Measurements from ENCODE around the gene SMIM20.
"Not testable (repeated sequence)": the region's sequence is repeated elsewhere in the genome, so short reads cannot be mapped to it uniquely, and the experiment has no call there.

SMIM20 gene

GRCh38 chr4:25890571-25891485 lies 23.2 kb upstream of the SMIM20 start:
- 33 to 35% methylated on average over 11 of the region's 11 CpGs for WGBS, 2 experiments
- Histone ChIP-seq H3K4me1 (ENCODE audit: control insufficient read depth, insufficient read depth, low read length) (peaks cover 15% of the 10 kb centered on the region), H3K27ac (ENCODE audit: insufficient read depth, low read depth, low read length, poor library complexity, severe bottlenecking) (peak overlapping the region; percentile 65), H3K36me3 (ENCODE audit: control insufficient read depth, insufficient read depth, low read length) (no peaks in the 10 kb centered on the region), H3K27me3 (ENCODE audit: control insufficient read depth, insufficient read depth, low read length, poor library complexity, severe bottlenecking) (no peaks in the 10 kb centered on the region), H3K4me3 (ENCODE audit: insufficient read depth, low read depth, low read length) (no peak overlapping the region), H3K9me3 (ENCODE audit: control insufficient read depth, low read length) (no peaks in the 10 kb centered on the region)

GRCh38 chr4:25892796-25893195 lies 21.2 kb upstream of the SMIM20 start:
- Histone ChIP-seq H3K4me1 (ENCODE audit: control insufficient read depth, insufficient read depth, low read length) (peaks cover 15% of the 10 kb centered on the region), H3K9me3 (ENCODE audit: control insufficient read depth, low read length) (no peaks in the 10 kb centered on the region), H3K36me3 (ENCODE audit: control insufficient read depth, insufficient read depth, low read length) (no peaks in the 10 kb centered on the region), H3K27ac (ENCODE audit: insufficient read depth, low read depth, low read length, poor library complexity, severe bottlenecking) (no peak overlapping the region), H3K27me3 (ENCODE audit: control insufficient read depth, insufficient read depth, low read length, poor library complexity, severe bottlenecking) (no peaks in the 10 kb centered on the region), H3K4me3 (ENCODE audit: insufficient read depth, low read depth, low read length) (no peak overlapping the region)
- 95 to 96% methylated on average over 6 of the region's 6 CpGs for WGBS, 2 experiments

- Histone ChIP-seq H3K27me3 (ENCODE audit: control insufficient read depth, insufficient read depth, low read length, poor library complexity, severe bottlenecking) (no peaks in the 10 kb centered on the region), H3K4me1 (ENCODE audit: control insufficient read depth, insufficient read depth, low read length) (no peaks in the 10 kb centered on the region), H3K36me3 (ENCODE audit: control insufficient read depth, insufficient read depth, low read length) (no peaks in the 10 kb centered on the region), H3K27ac (ENCODE audit: insufficient read depth, low read depth, low read length, poor library complexity, severe bottlenecking) (no peak overlapping the region), H3K9me3 (ENCODE audit: control insufficient read depth, low read length) (no peaks in the 10 kb centered on the region), H3K4me3 (ENCODE audit: insufficient read depth, low read depth, low read length) (no peak overlapping the region)
- 92% methylated on average over 5 of the region's 5 CpGs for WGBS, 2 experiments
Observed at GRCh38 chr4:25896776-25897539, 17.1 kb upstream of the SMIM20 start.

GRCh38 chr4:25900310-25900709 lies 13.7 kb upstream of the SMIM20 start:
- Histone ChIP-seq H3K27me3 (ENCODE audit: control insufficient read depth, insufficient read depth, low read length, poor library complexity, severe bottlenecking) (no peaks in the 10 kb centered on the region), H3K4me1 (ENCODE audit: control insufficient read depth, insufficient read depth, low read length) (no peaks in the 10 kb centered on the region), H3K27ac (ENCODE audit: insufficient read depth, low read depth, low read length, poor library complexity, severe bottlenecking) (no peak overlapping the region), H3K36me3 (ENCODE audit: control insufficient read depth, insufficient read depth, low read length) (no peaks in the 10 kb centered on the region), H3K9me3 (ENCODE audit: control insufficient read depth, low read length) (no peaks in the 10 kb centered on the region), H3K4me3 (ENCODE audit: insufficient read depth, low read depth, low read length) (no peak overlapping the region)
- WGBS, 2 experiments, result 86 to 100% methylated on average over 1 of the region's 1 CpG

- Histone ChIP-seq H3K4me1 (ENCODE audit: control insufficient read depth, insufficient read depth, low read length) (no peaks in the 10 kb centered on the region), H3K36me3 (ENCODE audit: control insufficient read depth, insufficient read depth, low read length) (no peaks in the 10 kb centered on the region), H3K27ac (ENCODE audit: insufficient read depth, low read depth, low read length, poor library complexity, severe bottlenecking) (no peak overlapping the region), H3K9me3 (ENCODE audit: control insufficient read depth, low read length) (no peaks in the 10 kb centered on the region), H3K27me3 (ENCODE audit: control insufficient read depth, insufficient read depth, low read length, poor library complexity, severe bottlenecking) (no peaks in the 10 kb centered on the region), H3K4me3 (ENCODE audit: insufficient read depth, low read depth, low read length) (no peak overlapping the region)
- 91 to 93% methylated on average over 10 of the region's 10 CpGs for WGBS, 2 experiments
Observed at GRCh38 chr4:25901030-25901430, 13.0 kb upstream of the SMIM20 start.

- WGBS, 2 experiments, result 94 to 95% methylated on average over 8 of the region's 8 CpGs
Observed at GRCh38 chr4:25903900-25904747, 9.9 kb upstream of the SMIM20 start.

GRCh38 chr4:25904748-25905082 lies 9.3 kb upstream of the SMIM20 start:
- Histone ChIP-seq H3K27ac (ENCODE audit: insufficient read depth, low read depth, low read length, poor library complexity, severe bottlenecking) (no peak overlapping the region), H3K36me3 (ENCODE audit: control insufficient read depth, insufficient read depth, low read length) (no peaks in the 10 kb centered on the region), H3K27me3 (ENCODE audit: control insufficient read depth, insufficient read depth, low read length, poor library complexity, severe bottlenecking) (no peaks in the 10 kb centered on the region), H3K9me3 (ENCODE audit: control insufficient read depth, low read length) (no peaks in the 10 kb centered on the region), H3K4me3 (ENCODE audit: insufficient read depth, low read depth, low read length) (no peak overlapping the region), H3K4me1 (ENCODE audit: control insufficient read depth, insufficient read depth, low read length) (no peaks in the 10 kb centered on the region)
- 96 to 98% methylated on average over 3 of the region's 3 CpGs for WGBS, 2 experiments

More at GRCh38 chr4:25903900-25904747, 9.9 kb upstream of the SMIM20 start:
- no peaks in the 10 kb centered on the region for H3K36me3 ChIP-seq (ENCODE audit: control insufficient read depth, insufficient read depth, low read length)
- H3K4me3 ChIP-seq (ENCODE audit: insufficient read depth, low read depth, low read length), result no peak overlapping the region
- H3K9me3 ChIP-seq (ENCODE audit: control insufficient read depth, low read length), result no peaks in the 10 kb centered on the region
- H3K27ac ChIP-seq (ENCODE audit: insufficient read depth, low read depth, low read length, poor library complexity, severe bottlenecking), result no peak overlapping the region
- H3K4me1 ChIP-seq (ENCODE audit: control insufficient read depth, insufficient read depth, low read length), result no peaks in the 10 kb centered on the region
- H3K27me3 ChIP-seq (ENCODE audit: control insufficient read depth, insufficient read depth, low read length, poor library complexity, severe bottlenecking), result no peaks in the 10 kb centered on the region

- no peaks in the 10 kb centered on the region for H3K27me3 ChIP-seq (ENCODE audit: control insufficient read depth, insufficient read depth, low read length, poor library complexity, severe bottlenecking)
- no peak overlapping the region for H3K4me3 ChIP-seq (ENCODE audit: insufficient read depth, low read depth, low read length)
- no peaks in the 10 kb centered on the region for H3K36me3 ChIP-seq (ENCODE audit: control insufficient read depth, insufficient read depth, low read length)
- H3K9me3 ChIP-seq (ENCODE audit: control insufficient read depth, low read length), result no peaks in the 10 kb centered on the region
- WGBS, 2 experiments, result 91 to 95% methylated on average over 4 of the region's 4 CpGs
- H3K27ac ChIP-seq (ENCODE audit: insufficient read depth, low read depth, low read length, poor library complexity, severe bottlenecking), result no peak overlapping the region
- no peaks in the 10 kb centered on the region for H3K4me1 ChIP-seq (ENCODE audit: control insufficient read depth, insufficient read depth, low read length)
Observed at GRCh38 chr4:25905371-25905770, 8.6 kb upstream of the SMIM20 start.

GRCh38 chr4:25906113-25906512 lies 7.9 kb upstream of the SMIM20 start:
- WGBS, 2 experiments, result 97 to 98% methylated on average over 11 of the region's 11 CpGs
- not testable (repeated sequence) for H3K27me3 ChIP-seq (ENCODE audit: control insufficient read depth, insufficient read depth, low read length, poor library complexity, severe bottlenecking); H3K36me3 ChIP-seq (ENCODE audit: control insufficient read depth, insufficient read depth, low read length); H3K27ac ChIP-seq (ENCODE audit: insufficient read depth, low read depth, low read length, poor library complexity, severe bottlenecking); H3K4me3 ChIP-seq (ENCODE audit: insufficient read depth, low read depth, low read length); H3K4me1 ChIP-seq (ENCODE audit: control insufficient read depth, insufficient read depth, low read length); H3K9me3 ChIP-seq (ENCODE audit: control insufficient read depth, low read length)

- no peaks in the 10 kb centered on the region for H3K36me3 ChIP-seq (ENCODE audit: control insufficient read depth, insufficient read depth, low read length)
- no peaks in the 10 kb centered on the region for H3K9me3 ChIP-seq (ENCODE audit: control insufficient read depth, low read length)
- no peak overlapping the region for H3K27ac ChIP-seq (ENCODE audit: insufficient read depth, low read depth, low read length, poor library complexity, severe bottlenecking)
- WGBS, 2 experiments, result 90% methylated on average over 5 of the region's 5 CpGs
- peaks cover 5% of the 10 kb centered on the region for H3K4me1 ChIP-seq (ENCODE audit: control insufficient read depth, insufficient read depth, low read length)
- H3K27me3 ChIP-seq (ENCODE audit: control insufficient read depth, insufficient read depth, low read length, poor library complexity, severe bottlenecking), result peaks cover 4% of the 10 kb centered on the region
- no peak overlapping the region for H3K4me3 ChIP-seq (ENCODE audit: insufficient read depth, low read depth, low read length)
Observed at GRCh38 chr4:25908491-25908901, 5.5 kb upstream of the SMIM20 start.

Measured in ectodermal cell (in vitro differentiated cells).